Measurements from ENCODE around the gene INHBC.

Gene INHBC

DNA sequence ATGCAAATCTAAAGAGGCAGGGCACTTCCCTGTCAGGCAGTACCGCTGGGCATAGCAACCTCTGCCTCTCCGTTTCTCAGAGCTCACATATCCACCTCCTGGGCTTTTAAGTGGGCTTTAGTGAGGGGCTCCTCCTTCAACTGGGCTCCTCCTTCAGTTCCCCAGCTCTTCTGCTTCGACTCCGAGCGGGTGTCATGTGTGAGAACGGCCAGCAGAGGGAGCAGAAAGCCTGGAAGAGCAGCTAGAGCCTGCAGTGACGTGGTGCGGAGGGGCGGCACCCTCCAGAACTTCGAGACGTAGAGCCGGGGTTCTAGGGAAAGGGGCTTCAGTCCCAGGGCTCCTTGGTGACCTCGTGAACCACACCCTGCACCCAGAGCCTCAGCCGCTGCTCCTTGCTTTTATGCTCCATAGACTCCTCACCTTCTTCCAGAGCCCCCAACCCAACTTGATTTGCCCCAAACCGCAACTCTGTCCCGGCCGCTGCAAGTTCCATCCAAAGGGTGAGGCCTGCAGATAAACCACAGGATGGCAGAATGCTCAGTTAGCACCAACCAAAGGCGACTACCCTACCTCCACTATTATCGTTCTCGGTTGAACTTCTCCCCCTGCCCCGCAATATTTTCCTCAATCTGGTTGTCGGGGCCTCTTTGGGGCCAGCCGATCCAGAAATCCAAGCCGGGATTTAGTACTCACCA, 24.6 kb downstream of the INHBC start:
- H3K9me3 Mint-ChIP-seq = no peaks in the 10 kb centered on the region
- H3K4me1 Mint-ChIP-seq = peaks cover 75% of the 10 kb centered on the region
- H3K4me3 Mint-ChIP-seq = peak overlapping the region; percentile 88
- H3K27ac Mint-ChIP-seq = peak overlapping the region; percentile 80
- TF ChIP-seq, protein P1, sequence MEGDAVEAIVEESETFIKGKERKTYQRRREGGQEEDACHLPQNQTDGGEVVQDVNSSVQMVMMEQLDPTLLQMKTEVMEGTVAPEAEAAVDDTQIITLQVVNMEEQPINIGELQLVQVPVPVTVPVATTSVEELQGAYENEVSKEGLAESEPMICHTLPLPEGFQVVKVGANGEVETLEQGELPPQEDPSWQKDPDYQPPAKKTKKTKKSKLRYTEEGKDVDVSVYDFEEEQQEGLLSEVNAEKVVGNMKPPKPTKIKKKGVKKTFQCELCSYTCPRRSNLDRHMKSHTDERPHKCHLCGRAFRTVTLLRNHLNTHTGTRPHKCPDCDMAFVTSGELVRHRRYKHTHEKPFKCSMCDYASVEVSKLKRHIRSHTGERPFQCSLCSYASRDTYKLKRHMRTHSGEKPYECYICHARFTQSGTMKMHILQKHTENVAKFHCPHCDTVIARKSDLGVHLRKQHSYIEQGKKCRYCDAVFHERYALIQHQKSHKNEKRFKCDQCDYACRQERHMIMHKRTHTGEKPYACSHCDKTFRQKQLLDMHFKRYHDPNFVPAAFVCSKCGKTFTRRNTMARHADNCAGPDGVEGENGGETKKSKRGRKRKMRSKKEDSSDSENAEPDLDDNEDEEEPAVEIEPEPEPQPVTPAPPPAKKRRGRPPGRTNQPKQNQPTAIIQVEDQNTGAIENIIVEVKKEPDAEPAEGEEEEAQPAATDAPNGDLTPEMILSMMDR (IDR thresholded peaks at IDR 0.05) = peak; percentile 83
- no peaks in the 10 kb centered on the region for H3K36me3 Mint-ChIP-seq (ENCODE audit: low read depth)
- DNase-seq = peak; percentile 97
- peaks cover 43% of the 10 kb centered on the region for H3K27me3 Mint-ChIP-seq (ENCODE audit: low read depth, poor library complexity)

DNA sequence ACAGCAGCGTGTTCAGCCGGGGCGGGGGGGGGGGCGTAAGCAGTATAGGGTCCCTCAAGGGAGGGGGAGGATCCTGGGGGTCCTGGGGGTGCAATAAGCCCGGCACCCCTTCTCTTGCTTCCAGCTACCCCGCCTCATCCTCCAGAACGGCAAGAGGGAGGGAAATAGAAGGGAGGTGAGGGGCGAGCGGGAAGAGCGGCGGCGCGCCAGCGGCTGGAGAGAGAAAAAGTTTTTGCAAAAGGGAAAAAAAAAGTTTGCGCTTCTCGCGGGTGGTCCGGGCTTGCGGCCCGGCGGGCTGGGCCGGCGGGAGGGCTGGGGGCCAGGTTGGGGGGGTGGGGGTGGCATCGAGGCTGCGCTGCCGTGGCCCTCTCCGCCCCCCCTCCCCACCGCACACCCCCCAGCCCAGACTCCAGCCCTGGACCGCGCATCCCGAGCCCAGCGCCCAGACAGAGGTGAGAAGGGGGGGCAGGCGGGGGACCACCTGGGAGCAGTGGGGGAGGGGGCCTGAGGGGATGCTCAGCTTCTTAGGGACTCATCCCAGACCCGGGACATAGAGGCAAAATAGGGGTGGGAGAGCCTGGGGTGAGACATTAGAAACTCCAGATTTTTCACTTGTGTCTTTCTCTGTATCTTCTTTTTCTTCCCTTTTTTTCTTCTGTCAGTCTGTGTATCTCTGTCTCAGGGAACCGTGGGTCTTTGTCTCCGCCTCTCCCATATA, 25.3 kb downstream of the INHBC start, which contains the start of gene GLI1:
Gene GLI1 (plus strand): TSS at position 36 of the 718 bp plus-strand sequence. CDS start 3,907 bp downstream, outside the sequence.
- TF ChIP-seq, protein P1 (IDR thresholded peaks at IDR 0.05) = no peak
- Mint-ChIP-seq H3K4me1 (peaks cover 68% of the 10 kb centered on the region), H3K9me3 (no peaks in the 10 kb centered on the region), H3K4me3 (peak within 1 kb of the TSS; percentile 88), H3K36me3 (ENCODE audit: low read depth) (no peaks in the 10 kb centered on the region), H3K27me3 (ENCODE audit: low read depth, poor library complexity) (peaks cover 49% of the 10 kb centered on the region), H3K27ac (peak within 1 kb of the TSS; percentile 80)
- DNase-seq = peak; percentile 40

DNA sequence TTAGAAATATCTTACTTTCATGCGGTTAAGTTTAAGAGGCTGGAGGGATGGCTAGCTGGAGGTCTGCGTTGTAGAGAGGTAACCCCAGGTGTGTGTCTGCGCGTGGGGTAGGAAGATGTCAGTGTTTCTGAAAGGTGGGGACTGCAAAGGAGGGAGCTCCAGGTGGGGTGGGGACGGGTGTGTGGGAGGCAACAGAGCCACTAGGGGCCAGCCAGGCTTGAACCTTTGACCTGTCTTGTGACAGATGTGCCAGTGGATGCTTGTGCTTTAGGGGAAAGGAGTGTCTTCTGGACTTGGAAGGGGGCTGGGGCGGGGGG, 25.8 kb downstream of the INHBC start:
- peak; percentile 25 for DNase-seq
- TF ChIP-seq, protein P1 (IDR thresholded peaks at IDR 0.05) = no peak
- no peaks in the 10 kb centered on the region for H3K36me3 Mint-ChIP-seq (ENCODE audit: low read depth)
- no peak overlapping the region for H3K27ac Mint-ChIP-seq
- H3K4me3 Mint-ChIP-seq = peak overlapping the region; percentile 75
- H3K9me3 Mint-ChIP-seq = no peaks in the 10 kb centered on the region
- H3K4me1 Mint-ChIP-seq = peaks cover 63% of the 10 kb centered on the region
- peaks cover 53% of the 10 kb centered on the region for H3K27me3 Mint-ChIP-seq (ENCODE audit: low read depth, poor library complexity)

DNA sequence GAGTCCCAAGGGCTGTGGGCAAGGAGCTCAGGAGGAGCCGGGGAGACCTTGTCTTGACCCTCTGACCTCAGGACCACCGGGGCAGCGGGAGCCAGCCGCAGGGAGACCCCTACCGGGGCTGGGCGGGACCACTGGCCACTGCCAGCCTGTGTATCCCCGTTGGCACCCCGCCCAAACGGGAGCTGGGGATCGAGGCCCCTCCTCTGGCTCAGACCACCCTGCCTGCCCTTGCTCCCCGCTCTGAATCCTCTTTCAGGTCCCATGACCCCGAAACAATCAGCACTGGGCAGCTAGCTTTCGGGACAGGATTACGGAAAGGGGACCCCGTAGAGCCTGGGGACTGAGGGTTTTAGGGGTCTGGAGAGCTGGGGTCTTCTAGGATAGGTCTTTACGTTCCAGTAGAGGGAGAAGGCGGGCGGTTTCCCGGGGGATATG, 26.3 kb downstream of the INHBC start:
- Mint-ChIP-seq H3K4me1 (peaks cover 59% of the 10 kb centered on the region), H3K4me3 (peak overlapping the region; percentile 75), H3K36me3 (ENCODE audit: low read depth) (no peaks in the 10 kb centered on the region), H3K9me3 (no peaks in the 10 kb centered on the region), H3K27me3 (ENCODE audit: low read depth, poor library complexity) (peaks cover 53% of the 10 kb centered on the region), H3K27ac (no peak overlapping the region)
- TF ChIP-seq, protein P1 (IDR thresholded peaks at IDR 0.05) = peak; percentile 27
- peak; percentile 71 for DNase-seq

DNA sequence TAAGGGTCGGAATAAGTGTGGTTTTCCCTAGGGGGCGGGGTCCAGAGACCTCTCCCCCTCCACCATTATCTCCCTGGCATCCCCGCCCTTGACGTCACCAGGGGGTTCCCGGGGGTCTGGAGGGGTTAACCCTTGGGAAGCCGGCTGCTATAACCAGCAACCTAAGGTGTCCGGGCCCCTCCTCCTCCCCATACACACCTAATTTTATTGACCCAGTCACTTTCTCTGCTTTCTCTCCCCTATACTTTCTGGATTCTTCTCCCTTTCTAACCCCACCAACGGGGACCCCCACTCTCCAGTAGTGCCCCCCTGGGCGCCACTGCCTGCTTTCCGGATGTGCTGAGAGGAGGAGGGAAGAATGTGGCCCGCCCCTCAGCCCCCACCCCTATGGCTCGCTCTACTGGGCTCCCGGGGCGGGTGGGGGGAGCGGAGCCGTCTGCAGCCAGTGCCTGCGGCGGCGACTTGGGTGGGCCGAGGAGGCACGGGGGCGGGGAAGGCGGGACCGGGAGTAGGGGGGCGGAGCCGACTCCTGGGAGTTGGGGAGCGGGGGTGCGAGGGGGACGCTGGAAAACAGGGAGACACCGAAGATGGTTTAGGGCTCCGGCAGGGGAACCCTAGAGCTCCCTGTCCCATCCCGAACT, 26.8 kb downstream of the INHBC start:
- TF ChIP-seq, protein P1 (IDR thresholded peaks at IDR 0.05) = no peak
- H3K36me3 Mint-ChIP-seq (ENCODE audit: low read depth) = no peaks in the 10 kb centered on the region
- H3K4me1 Mint-ChIP-seq = peaks cover 54% of the 10 kb centered on the region
- H3K27me3 Mint-ChIP-seq (ENCODE audit: low read depth, poor library complexity) = peaks cover 54% of the 10 kb centered on the region
- H3K4me3 Mint-ChIP-seq = peak overlapping the region; percentile 75
- H3K9me3 Mint-ChIP-seq = no peaks in the 10 kb centered on the region
- DNase-seq = peak; percentile 81
- no peak overlapping the region for H3K27ac Mint-ChIP-seq

Measured in nephron progenitor cell (in vitro differentiated cells).